IPS-NIHi11 (cell line): ENCODE results near the gene CDKN1B.
"Not testable (repeated sequence)": the region's sequence is repeated elsewhere in the genome, so short reads cannot be mapped to it uniquely, and the experiment has no call there.

ENCODE experiments used
- DNase-seq: peaks from one replicate; pipeline ENCODE4 v3.0.0; 2012; ENCODE audit warnings: mixed read lengths, low spot score

Gene CDKN1B

DNA sequence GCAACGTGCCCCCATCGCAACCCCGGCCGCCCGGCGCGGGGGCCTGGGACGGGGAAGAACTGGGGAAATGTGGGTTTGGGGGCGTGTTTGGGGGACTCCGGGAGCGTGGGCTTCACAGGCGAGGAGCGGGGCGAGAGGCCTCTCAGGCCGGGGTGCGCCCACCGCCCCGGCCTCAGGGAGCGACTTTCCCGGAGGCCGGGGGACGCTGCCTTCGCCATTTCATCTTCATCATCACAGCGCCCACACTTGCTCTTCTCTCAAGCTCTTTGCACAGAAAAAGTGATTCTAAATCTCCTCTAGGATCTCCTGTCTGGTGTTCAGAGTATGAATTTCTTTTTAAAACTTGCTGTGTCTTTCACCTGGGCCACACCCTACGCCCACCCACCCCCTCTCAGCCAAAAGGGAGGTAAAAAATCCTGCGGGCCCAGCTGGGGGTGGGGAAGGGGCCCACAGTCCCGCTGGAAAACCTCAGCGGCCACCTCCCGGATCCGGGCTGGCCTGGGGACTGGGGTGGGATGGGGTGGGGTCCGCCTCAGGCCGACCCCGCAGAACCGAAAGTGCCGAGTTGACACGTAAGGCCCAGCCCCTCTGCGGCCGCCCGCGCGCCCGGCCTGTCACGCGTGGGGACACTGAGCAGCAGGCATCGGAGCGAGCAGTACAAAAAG, 7.4 kb downstream of the CDKN1B start:
- peak; percentile 37 for DNase-seq

- peak; percentile 87 for DNase-seq
Observed at GRCh38 chr12:12725086-12725955, 8.2 kb downstream of the CDKN1B start.

DNA sequence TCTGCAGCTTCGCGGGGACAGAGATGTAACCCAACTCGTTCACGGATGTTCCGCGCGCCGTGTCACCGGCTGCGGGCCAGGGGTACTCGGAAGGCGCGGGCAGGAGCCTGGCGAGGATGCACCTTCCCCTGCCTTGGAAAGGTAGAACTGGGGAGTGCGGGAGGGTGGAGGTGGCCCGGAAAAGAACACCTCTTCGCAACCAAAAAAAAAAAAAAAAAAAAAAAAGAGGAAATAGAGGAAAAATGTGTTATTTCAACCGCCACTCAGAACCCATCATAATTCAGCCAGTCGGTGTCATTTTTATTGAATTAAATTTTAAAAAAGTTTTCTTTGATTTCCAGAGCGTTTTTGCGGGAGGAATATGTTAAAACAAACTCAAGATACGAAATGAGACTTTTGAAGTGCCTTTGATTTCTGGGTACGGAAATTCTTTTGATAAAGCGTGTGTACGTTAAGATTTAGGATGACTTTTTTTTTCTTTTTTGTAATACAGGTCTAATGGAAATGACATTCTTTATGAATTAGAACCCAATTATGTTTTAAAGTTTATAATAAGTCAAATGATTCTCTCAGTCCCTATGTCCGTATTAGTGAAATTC, 8.9 kb downstream of the CDKN1B start:
- no peak for DNase-seq

- no peak for DNase-seq
Observed at GRCh38 chr12:12726555-12727093, 9.5 kb downstream of the CDKN1B start.

DNA sequence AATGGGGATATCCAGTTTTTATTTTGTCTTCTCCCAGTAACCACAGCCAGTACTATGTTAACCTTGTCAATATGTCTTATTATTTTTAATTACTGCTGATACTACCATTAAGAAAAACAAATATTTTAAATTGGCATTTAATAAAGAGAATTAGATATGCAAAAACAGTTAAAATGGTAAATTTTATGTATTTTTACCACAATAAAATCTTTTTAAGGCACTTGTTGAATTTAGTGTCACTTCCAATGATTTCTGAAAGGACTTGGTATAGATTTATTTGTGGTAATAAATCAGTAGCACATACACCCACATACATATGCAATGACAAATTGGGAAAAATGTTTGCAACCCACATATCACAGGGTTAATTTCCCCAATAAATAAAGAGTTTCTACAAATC, 14.0 kb downstream of the CDKN1B start:
- DNase-seq: no peak

- DNase-seq: no peak
Observed at GRCh38 chr12:12731785-12732184, 14.6 kb downstream of the CDKN1B start.

DNA sequence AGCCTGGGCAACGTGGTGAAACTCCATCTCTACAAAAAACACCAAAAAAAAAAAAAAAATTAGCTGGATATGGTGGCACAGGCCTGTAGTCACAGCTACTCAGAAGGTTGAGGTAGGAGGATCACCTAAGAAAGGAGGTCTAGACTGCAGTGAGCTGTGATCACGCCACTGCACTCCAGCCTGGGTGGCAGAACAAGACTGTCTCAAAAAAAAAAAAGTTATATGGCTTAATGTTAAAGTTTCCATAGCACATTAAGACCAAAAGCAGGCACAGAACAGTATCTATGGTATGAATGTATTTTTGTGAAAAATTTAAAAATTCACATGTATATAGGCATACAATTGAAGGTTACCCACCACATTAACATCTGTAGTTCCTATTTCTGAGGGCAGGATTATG, 15.9 kb downstream of the CDKN1B start:
- DNase-seq: no peak

GRCh38 chr12:12734054-12734453, 16.9 kb downstream of the CDKN1B start:
- DNase-seq: no peak

DNA sequence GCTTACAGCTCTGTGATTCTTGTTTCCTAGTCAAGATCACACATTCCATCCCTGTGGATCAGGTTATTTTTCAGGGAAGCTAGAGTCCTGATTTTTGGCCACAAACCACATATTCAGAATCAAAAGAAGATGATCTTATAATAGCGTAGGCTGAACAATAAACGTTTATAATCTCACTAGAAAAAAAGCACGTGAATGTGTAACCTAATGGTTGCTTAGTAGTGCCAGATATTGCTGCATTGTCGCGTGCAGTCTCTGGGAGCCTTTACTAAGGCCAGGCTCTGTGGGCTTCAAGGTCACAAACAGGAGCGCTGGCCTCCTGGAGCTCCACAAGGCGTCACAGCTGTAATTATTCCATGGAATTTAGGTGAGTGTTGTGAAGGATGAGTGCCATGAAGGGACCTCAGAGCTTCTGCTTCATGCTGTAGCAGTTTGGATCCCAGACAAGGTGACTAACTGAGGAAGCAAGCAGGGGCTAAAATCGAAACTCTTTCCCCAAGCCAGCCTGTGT, 17.4 kb downstream of the CDKN1B start:
- DNase-seq: no peak

DNA sequence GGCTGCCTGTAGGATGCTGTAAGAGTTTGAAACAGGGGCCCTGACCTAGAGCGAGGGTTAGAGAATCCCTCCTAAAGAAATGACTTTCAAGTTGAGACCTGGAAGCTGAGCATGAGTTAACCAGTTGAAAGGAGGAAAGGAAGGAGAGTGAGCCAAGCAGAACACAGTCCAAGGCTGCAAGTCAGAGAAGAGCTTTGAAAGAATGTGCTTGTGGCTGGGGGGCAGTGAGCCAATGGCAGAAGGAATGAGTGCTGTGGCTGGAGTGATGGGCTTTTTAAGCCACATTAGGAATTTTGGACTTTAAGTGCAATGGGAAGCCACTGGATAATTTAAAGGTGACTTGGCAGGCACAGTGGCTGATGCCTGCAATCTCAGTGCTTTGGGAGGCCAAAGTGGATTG, 18.1 kb downstream of the CDKN1B start:
- no peak for DNase-seq

- DNase-seq: peak; percentile 68
Observed at GRCh38 chr12:12736759-12737676, 19.9 kb downstream of the CDKN1B start.

DNA sequence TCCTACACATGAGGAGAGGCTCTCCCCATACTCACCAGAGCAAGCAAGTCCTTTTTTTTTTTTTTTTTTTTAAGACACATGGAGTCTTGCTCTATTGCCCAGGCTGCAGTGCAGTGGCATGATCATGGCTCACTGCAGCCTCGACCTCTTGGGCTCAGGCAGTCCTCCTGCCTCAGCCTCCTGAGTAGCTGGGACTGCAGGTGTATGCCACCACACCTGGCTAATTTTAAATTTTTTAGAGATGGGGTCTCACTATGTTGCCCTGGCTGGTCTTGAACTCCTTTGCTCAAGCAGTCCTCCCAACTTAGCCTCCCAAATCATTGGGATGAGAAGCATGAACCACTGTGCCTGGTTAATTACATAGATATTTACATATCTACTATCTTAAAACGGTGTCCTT, 21.0 kb downstream of the CDKN1B start:
- not testable (repeated sequence) for DNase-seq

- no peak for DNase-seq
Observed at GRCh38 chr12:12741660-12742059, 24.5 kb downstream of the CDKN1B start.

GRCh38 chr12:12744546-12745305, 27.6 kb downstream of the CDKN1B start:
- DNase-seq: no peak

DNA sequence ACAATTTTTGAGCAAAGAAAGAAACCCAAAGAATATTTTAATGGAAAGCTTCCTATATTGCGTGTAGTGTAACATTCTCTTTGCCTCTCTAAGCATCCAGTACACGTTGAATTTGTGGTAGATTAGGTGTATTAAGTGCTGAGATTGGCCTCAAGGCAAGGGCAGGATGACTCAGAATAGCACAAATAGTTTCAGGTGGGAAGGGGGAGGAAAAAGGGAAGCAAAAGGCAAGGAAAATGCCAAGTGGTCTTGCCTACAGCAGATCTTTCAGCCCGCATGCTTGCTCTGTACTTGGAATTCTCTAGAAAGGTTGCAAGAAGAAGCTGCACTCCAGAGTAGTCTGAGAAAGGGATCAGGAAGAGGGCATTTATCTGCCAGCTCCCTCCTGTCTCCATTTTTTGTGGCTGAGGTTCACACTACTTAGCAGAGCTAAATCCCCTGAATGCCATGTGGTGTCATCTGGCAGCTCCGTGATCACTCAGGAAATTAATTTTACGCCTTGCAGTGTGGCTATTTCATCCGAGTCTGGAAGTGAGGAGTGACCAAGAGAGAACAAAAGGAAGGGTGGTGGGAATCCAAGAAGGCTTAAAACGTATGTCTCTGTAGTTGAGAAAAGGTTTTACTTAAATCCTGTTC, 28.5 kb downstream of the CDKN1B start:
- DNase-seq: no peak

DNA sequence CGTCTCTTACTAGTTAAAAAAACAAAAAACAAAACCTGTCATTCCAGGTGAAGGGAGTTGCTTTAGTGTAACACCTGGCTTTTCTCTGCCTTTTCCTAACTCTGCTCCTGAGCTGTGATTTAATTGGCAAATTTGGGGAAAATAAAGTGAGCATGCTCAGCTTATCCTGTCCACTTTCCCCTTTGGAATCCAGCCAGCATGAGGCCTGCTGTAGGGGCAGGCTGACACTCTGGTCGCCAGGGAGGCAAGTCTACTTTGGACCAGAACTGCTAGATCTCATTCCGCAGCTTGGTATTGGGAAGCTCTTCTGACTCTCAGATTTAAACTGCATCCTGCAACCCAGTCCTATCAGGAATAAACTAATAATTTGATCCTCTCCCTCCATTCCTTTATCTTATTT, 30.1 kb downstream of the CDKN1B start:
- no peak for DNase-seq

DNA sequence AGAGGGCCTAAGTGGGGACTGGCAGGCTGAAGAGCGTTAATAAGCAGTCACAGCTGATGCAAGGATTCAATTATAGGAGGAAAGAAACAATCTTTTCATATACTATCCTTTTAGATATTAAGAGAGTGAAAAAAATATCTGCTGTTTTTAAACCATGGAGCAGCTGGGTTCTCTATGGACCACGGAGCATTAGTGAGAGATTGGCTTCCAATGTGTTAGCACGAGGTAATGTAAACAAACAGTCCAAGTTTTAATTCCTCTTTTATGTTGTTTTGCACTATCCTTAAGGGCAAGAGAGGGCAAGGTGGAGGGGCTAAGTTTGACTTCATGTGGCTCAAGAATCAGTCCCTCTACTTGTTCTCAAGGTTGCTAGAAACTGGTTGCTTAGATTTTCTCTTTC, 30.9 kb downstream of the CDKN1B start:
- no peak for DNase-seq

GRCh38 chr12:12749433-12749832, 32.3 kb downstream of the CDKN1B start:
- DNase-seq: no peak

DNA sequence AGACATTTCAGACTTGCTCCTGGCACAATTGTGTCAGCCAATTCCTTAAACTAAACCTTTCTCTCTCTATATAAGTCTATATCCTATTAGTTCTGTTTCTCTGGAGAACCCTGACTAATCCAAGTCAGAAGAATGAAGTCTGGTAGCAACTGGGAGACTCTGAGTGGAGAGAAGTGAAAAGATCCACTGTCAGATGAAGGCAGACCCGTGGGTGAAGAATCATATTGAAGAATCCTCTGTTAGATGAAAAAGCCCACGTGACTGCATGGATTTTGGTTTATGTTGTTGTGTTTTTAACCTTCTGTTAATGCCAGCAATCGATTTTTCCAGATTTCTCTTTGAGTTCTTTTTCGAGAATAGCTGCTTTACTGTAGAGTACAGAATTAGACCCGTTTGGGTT, 38.8 kb downstream of the CDKN1B start:
- DNase-seq: no peak

GRCh38 chr12:12757121-12757520, 40.0 kb downstream of the CDKN1B start:
- no peak for DNase-seq
